ENCODE measurements around the gene HEG1.

GRCh38 chr3:124942613-124943012 lies 113.2 kb downstream of the HEG1 start:
- TF ChIP-seq MLX (CRISPR knock-in tag; IDR thresholded peaks at IDR 0.05) (no peak), ZNF670 (CRISPR knock-in tag; IDR thresholded peaks at IDR 0.05; ENCODE audit: borderline replicate concordance) (no peak), ZFX (CRISPR knock-in tag; IDR thresholded peaks at IDR 0.05; ENCODE audit: low read depth) (no peak), RFX1 (IDR thresholded peaks at IDR 0.05) (no peak), TCF7L2 (IDR thresholded peaks at IDR 0.05; ENCODE audit: low read depth, low read length) (no peak), JUN (CRISPR knock-in tag; IDR thresholded peaks at IDR 0.05) (no peak), SUZ12 (IDR thresholded peaks at IDR 0.05; ENCODE audit: low read depth, low read length) (no peak), ZNF510 (CRISPR knock-in tag; IDR thresholded peaks at IDR 0.05; ENCODE audit: low read depth) (no peak), ZNF232 (CRISPR knock-in tag; IDR thresholded peaks at IDR 0.05; ENCODE audit: borderline replicate concordance) (no peak), CTCF (CRISPR knock-in tag; IDR thresholded peaks at IDR 0.05) (no peak), JUND (CRISPR knock-in tag; IDR thresholded peaks at IDR 0.05) (no peak), ZNF501 (CRISPR knock-in tag; IDR thresholded peaks at IDR 0.05) (no peak)

All from HepG2 (cell line).